ENCODE data around the gene LBH. TPM values are rescaled to one million over a fixed set of nuclear protein-coding genes. Genes with fewer than 3 reads are reported as not detected.

The LBH gene
- total RNA-seq, 4 donors from 2014 or later = 104 to 206 (median 126) TPM

DNA sequence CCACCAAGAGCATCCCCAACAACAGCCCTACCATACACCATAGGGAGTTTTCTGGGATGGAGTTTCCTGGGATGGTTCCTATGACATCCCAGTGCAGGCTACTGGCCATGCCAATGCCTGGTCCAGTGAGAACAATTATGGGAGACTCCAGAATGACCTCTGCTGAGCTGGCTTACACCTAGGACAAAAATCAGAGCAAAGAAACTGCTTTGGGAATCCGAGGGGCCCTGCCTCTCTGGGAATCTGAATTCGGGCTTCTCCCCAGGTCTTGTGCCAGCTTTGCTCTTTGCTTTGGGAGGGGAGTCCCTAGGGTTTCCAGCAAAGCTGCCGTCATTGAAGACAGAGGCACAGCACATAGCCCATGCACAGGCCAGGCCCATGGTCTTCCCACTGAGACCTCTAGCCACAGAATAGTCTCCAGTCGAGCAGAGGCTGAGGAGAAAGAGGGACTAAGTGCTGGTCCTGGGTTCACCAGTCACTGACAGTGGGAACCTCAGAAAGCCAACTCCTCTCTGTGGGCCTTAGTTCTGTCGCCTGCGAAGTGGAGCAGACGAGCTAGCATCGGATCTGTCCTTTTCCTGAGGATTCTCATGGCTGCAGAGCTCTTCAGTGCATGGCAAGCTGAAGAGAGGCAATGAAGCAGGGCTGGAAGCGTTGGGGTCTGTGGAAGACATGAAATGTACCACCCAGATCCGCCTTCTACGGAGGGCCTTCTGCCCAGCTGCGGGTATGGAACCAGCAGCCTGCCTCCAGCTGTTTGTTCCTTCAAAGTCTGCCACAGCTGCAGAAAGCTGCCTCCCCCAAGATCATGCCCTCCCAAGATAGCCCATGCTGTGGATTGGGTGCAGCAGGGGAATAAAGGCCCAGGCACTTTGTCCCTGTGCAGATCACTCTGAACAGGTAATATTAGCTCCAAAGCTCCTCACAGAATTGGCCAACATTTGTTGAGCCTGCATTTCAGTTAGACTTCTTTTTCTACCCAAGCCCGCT, 11.2 kb upstream of the LBH start:
- no peaks in the 10 kb centered on the region for H3K36me3 ChIP-seq
- no peak overlapping the region for H3K27ac ChIP-seq
- intact Hi-C loops (cut with DNase I) = no loop called here
- TF ChIP-seq CTCF (IDR thresholded peaks at IDR 0.05) (no peak), POLR2A (IDR thresholded peaks at IDR 0.05) (no peak)
- peaks cover 10 to 19% of the 10 kb centered on the region in 2 donors for H3K4me1 ChIP-seq
- WGBS, 2 donors = 96 to 100% methylated on average over 11 to 13 of the region's 13 CpGs
- H3K9me3 ChIP-seq = no peaks in the 10 kb centered on the region
- H3K4me3 ChIP-seq (replicated peaks in 1 of 3) = no peak overlapping the region
- DNase-seq = no peak
- no peaks in the 10 kb centered on the region for H3K27me3 ChIP-seq

DNA sequence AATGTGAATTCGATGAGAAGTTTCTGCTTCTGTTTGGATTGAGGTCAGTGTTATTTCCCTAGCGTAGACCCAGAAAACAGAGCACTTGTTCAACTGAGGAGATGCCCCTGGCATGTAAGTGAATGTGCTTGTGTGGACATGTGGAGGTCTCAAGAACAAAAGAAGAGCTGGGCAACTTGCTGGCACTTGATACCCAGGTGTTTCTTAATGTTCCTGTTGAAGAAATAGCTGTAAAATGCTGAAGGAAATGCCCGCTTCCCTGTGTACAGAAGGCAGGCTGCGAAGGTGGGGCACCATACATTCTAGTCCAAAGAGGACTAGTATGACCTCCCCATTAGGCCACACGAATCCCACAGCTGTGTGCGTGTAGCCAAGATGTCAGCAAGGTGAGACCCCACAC, 9.8 kb upstream of the LBH start:
- Histone ChIP-seq H3K4me1 (peaks cover 23 to 32% of the 10 kb centered on the region in 2 donors), H3K27ac (no peak overlapping the region), H3K27me3 (no peaks in the 10 kb centered on the region), H3K4me3 (replicated peaks in 1 of 3) (no peak overlapping the region), H3K9me3 (no peaks in the 10 kb centered on the region), H3K36me3 (no peaks in the 10 kb centered on the region)
- intact Hi-C loops (cut with DNase I) = no loop called here
- WGBS, 2 donors = 89 to 92% methylated on average over 6 of the region's 6 CpGs
- no peak for DNase-seq
- TF ChIP-seq CTCF (IDR thresholded peaks at IDR 0.05) (no peak), POLR2A (IDR thresholded peaks at IDR 0.05) (no peak)

DNA sequence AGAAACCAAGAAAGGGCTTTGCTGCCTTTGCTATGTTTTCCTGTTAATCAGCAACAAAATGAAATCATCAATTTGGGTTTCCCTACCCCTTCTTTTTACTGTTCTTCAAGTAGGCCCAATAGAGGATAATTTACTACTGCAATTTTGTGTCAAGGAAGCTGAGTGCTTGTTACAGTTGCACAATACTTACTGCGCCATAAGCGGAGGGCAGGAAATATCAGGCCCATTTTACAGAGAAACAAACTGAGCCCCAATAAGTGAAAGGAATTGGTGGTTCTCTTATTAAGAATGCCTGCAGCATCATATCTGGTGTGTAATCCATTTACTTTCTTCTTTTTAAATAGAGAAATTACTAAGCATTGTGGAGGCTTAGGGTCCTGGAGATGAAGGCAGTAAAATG, 9.3 kb upstream of the LBH start:
- 93 to 95% methylated on average over 2 of the region's 2 CpGs for WGBS, 2 donors
- no peaks in the 10 kb centered on the region for H3K9me3 ChIP-seq
- no peak overlapping the region for H3K27ac ChIP-seq
- intact Hi-C loops (cut with DNase I) = no loop called here
- no peak for DNase-seq
- H3K4me1 ChIP-seq = peaks cover 23 to 37% of the 10 kb centered on the region in 2 donors
- no peaks in the 10 kb centered on the region for H3K27me3 ChIP-seq
- no peak overlapping the region for H3K4me3 ChIP-seq (replicated peaks in 1 of 3)
- no peak for TF ChIP-seq POLR2A (IDR thresholded peaks at IDR 0.05)
- TF ChIP-seq CTCF (IDR thresholded peaks at IDR 0.05) = no peak
- no peaks in the 10 kb centered on the region for H3K36me3 ChIP-seq

DNA sequence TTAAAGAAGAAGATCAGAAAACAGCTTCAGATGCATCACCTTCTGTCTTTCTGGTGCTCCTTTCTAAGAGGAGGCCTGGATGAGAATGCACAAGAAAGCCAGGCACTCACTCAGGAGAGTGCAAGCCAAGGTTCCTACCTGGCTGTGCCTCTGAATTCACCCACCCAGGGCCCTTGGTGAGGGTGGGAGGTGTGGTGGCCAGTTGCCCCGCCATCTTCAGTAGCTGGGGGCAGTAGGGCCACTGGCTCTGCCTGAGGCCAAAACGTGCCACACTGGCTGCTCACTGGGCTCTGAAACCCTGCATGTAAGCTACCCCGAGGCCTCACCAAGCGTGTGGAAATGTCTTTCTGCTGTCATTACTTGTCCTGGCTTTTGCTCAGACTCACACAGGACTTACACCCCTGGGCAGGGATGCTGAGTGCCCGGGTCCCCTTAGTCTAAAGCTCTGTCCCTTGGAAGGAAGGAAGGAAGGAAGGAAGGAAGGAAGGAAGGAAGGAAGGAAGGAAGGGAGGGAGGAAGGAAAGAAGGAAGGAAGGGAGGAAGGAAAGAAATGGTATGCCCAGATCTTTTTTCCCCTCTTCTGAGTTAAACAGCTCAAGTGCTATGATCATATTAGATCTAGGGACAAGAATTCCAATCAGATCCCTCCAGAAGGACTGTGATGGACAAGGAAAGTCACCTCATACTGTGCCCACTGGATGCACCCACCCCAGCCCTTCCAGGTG, 8.5 kb upstream of the LBH start:
- H3K27ac ChIP-seq = no peak overlapping the region
- DNase-seq = no peak
- H3K4me1 ChIP-seq = peaks cover 18 to 35% of the 10 kb centered on the region in 2 donors
- TF ChIP-seq CTCF (IDR thresholded peaks at IDR 0.05) = no peak
- no peak for TF ChIP-seq POLR2A (IDR thresholded peaks at IDR 0.05)
- H3K27me3 ChIP-seq = no peaks in the 10 kb centered on the region
- no peaks in the 10 kb centered on the region for H3K36me3 ChIP-seq
- WGBS, 2 donors = 50 to 94% methylated on average over 1 to 5 of the region's 5 CpGs
- no peak overlapping the region for H3K4me3 ChIP-seq (replicated peaks in 1 of 3)
- H3K9me3 ChIP-seq = no peaks in the 10 kb centered on the region
- intact Hi-C loops (cut with DNase I) = no loop called here

All from thyroid gland (tissue), 4 donors.